GM21515 (cell line): ENCODE results near the gene SPOCD1.
A peak's percentile ranks its signal among the peaks of the same experiment; 100 is the strongest.

ENCODE experiments used
- ATAC-seq: cut with Tn5 transposase; IDR thresholded peaks from one replicate; pipeline ENCODE4 v1.9.1; 2021; ENCODE audit not compliant: unreplicated experiment

The SPOCD1 gene

DNA sequence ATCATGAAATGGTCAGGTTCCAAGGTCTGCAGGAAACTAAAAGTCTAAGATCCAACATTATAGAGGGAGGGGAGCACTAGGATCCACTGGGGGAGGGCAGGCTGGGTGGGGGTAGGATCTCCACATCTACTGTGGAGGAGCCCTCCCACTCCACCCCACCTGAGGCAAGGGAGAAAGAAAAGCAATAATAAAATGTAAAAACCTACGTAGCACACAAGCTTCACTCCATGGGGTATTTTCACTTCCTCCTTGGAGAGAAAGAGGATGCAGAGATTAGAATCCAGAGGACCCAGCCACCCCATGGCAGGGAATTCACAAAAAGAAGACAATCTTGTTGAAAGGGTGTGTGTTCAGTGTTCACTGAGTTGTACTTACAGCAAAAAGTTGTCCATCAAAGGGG lies 14.4 kb downstream of the SPOCD1 start:
- ATAC-seq = no peak

DNA sequence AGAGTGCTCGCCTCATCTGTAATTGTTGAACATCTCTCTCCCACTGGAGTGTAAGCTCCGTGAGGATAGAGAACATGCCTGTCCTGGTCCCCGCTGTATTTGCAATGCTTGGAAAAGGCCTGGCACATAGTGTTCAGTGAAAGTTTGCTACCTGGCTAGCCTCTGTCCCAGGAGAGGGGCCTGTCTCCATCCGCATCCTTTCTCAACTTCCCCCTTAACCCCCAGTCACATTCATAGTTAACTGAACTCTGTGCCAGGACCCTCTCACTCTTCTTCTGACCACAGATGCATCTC lies 15.2 kb downstream of the SPOCD1 start:
- ATAC-seq = no peak

DNA sequence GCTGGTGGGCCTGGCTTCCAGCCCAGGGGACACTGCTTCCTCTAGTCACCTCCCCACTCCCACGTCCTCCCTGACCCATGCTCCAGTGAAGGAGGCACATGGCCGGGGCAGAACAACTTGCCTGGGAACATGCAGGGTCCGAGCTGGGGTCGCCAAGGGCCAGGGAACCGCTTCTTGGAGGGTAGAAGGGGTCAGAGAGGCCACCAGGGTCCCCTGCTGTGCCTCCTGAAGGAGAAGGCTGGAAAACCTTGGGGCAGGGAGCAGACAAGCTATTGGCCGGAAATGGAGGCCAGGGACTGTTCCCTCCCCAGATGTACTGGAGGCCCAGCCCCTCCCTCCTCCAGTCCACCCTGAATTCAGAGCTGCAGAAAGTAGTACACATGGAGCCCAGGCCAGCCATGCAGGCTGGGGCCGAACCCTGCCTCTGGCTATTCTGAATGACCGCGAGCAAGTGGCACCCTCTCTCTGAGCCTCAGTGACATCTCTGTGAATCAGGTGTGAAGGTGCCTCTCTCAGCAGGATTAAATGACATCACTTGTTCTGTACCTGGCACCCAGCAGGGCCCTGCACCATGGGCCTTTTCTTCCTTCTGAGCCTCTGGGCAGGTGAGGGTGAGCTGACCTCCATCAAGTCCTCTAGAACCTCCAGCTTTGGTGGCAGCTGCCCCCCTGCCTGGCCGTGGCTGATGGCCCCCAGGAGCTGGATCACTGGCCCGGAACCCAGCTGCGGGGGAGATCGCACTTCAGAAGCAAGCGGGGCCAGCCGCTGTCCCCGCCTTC lies 15.7 kb downstream of the SPOCD1 start:
- ATAC-seq = no peak

DNA sequence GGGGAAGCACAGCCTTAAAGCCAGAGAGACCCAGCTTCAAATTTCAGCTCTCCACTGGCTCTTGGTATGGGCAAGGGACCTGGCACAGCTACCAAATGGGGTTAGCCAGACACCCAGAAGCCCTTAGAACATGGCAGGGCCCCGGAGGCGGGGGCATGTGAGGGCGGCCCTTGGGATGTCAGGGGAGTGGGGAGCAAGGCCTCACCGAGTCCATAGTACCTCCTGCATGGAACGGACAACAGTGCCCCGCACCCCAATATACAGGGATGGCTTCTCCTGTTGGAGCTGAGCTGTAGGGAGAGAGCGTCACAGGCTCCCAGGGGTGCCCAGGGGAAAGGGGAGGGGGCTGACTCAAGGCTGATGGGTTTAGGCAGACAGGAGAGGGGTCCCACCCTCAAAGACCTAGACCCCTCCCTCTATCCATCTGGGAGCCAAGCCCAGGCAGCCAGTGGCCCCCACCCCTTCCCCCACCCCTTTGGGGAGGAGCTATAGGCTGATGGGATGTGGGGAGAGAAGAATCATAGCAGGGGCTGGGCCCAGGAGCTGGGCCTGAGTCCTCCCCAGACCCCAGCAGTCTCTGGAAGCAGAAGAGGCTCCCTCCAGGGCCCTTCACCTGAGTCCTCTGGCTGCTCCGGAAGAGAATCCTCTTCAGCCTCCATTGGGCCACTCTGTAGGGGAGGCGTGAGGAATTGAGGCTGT lies 16.5 kb downstream of the SPOCD1 start:
- ATAC-seq = no peak

DNA sequence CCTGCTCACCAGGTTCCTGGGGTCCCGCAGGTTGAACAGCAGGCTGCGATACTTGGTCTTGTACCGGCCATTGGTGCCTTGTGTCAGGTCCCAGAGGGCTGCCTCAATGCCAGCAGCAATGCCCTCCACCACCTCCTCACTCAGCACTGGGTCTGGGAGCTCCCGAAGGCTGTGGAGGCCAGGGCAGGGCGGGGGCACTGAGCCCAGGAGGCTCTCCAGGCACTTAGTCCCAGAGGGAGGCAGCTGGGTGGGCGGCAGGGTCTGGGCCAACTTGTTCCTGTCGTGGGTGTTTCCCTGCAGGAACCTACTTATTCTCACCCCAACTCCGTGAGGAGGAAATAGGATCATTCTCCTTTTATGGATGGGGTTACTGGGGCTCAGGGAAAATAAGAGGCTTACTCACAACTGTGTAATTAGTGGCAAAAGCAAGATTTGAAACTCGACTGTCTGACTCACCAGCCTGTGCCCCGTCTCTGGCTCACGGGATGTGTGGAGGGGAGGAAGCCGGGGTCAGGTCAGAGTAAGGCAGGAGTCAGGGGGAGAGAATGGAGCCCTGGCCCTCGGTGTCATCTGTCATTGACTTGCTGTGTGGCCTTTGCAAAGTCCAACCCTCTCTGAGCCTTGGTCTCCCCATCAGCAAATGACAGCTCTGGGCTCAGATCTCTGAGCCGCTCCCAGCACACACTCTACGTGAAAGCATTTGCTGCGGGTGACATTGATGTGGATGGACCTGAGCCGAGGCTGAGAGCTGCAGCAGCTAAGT lies 17.2 kb downstream of the SPOCD1 start:
- ATAC-seq = no peak

DNA sequence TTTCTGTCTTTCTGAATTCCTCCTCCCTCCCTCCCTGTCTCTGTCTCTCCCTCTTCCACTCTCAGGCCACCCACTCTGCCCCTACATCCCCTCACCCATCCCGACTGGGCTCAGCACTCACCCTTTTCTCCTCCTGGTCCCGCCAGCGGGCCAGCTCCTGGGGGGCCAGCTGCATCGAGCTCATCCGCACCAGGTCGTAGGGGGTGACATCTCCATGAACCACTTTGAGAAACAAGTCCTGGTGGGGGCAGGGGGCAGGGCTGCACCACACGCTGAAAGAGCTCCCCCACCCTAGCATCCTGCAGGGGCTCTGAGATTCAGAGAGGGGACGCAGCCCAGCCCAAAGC lies 17.8 kb downstream of the SPOCD1 start:
- ATAC-seq = no peak

DNA sequence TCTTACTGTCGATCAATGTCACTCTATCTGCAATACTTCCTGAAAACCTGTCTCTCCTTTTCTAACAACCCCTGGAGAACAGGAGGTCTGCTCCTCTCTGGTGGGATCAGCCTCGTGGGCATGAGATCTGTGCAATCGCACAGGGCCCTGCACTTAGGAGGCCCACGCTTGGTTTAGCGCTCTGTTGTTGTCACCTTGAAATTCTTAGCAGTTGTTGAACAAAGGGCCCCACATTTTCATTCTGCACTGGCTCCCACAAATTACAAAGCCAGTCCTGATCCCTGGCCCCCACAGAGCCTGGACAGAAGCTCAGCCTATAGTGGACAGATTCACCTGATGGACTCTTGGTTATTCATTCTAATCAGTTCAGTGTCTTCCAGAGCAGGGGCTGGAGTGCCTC lies 18.6 kb downstream of the SPOCD1 start:
- no peak for ATAC-seq

DNA sequence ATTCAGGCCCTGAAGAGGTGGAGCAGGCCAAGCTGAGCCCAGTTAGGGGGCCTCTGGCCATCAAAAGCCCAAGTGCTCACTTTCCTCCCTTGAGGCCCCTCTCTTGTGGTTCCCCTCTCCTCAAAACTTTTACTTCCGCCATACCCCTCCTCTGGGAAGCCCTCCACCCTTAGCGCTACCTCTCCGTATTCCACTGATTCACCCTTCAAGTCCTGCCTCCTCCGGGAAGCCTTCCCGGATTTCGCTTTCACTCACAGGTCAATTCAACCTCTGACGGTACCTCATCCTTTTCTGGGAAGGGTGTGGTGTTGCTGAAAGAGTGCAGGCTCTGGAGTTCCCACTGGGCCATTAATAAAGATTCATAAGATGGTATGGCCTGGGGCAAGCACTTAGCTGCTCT lies 19.1 kb downstream of the SPOCD1 start:
- no peak for ATAC-seq

DNA sequence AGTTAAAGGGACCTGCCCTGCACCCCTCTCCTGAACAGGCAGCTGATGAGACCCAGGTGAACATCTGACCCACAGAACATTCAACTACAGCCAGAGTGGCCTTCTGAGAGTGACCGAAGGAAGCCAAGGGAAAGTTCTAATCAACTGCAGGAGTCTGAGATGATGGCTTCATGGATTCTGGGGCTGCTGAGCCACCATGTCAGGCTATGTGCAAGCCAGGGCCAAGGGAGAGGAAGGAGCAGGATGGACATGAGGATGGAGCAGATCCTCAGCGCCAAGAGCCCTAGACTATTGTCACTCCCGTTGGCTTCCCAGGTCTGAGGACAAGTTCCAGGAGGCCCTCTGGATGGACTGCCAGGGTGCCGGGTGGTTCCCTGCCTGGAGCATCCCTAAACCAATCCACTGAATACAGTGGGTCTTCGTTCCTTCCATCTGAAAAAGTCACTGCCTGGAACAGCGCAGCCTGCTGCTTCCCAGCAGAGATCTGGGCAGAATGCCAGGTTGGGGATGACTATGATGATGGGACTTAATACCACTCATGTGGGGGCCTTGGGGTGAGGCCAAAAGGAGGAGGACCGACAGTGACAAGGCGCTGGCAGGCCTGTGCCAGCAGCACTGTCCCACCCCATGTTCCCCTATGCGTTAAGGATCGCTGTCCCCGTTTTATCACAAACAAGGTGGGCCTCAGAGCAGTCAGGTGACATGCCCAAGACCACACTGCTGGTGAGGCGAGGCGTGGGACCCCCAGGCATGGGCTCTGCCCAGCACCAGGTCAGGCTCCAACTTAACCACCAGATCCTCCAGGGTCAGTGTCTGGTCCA lies 19.8 kb downstream of the SPOCD1 start:
- no peak for ATAC-seq

DNA sequence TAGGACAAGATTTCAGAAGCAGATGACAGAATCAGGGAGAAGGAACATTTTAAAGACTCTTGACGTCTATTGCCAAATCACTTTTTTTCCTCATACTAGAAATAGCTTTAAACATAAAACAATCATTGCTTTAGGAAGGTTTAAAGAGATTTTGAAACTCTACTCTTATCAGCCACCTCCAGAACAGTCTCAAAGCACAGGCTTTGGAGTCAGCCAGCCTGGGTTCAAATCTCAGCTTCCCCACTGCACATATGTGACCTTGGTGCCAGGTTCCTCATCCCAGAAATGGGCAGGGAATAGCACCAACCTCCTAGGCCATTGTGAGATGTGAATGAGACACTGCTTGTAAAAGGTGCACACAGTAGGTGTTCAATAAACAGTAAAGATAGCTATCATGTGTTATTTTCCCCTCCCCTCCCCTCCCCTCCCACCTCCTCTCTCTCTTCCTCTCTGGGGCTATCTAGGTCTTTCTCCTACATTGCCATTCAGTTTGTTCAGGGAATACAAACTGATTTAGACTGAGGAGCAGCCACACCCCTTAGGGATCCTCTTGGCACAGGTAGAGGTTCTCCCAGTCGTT lies 20.6 kb downstream of the SPOCD1 start:
- no peak for ATAC-seq

DNA sequence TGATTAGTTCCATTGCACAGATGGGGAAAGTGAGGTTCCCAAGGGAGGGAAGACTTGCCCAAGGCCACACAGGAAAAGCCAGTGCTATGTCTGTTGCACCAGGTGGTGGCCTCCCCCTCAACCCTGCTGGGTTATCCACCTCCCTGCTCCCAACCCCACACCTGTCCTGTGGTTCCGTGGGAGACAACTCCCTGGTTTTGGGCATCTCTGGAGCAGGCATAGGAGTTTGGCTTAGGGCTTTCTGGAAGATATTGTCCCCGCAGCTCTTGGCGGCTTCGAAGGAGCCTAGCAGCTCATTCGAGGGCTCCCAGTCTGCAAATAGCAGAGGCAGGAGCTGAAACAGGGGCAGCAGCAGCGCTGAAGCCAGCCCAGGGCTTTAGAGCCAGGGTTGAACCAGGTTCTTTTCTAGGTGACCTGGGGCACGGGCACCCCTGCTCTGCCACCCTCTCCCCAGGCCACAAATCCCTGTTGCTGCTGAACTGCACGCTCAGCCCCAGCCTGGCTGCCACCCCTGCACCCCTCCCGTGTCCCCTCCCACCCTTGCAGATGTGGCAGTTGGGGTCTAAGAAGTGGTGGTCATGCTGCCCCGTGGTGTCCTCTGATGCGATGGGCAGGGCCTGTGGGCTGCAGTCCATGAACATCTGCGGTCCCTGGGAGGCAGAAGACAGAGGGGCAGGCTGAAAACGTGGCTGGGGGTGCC lies 22.1 kb downstream of the SPOCD1 start:
- ATAC-seq = no peak

DNA sequence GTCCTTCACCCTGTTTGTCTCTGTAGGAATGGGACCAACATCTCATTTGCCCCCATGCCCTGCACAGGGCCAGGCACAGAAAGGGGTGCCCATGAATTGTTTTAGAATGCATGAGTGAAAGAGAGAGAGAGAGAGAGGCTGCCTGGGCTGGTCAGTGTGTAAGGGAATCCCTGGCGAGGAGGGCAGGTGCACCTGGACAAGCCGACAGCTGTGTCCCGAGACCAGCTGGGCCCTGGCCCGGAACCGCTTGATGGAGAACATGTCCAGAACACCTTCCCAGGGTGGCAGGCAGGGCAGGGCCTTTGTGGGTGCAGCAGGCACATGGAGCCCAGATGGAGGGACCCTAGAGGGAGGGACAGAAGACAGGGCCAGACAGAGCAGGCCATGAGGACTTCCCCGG lies 22.7 kb downstream of the SPOCD1 start:
- no peak for ATAC-seq

DNA sequence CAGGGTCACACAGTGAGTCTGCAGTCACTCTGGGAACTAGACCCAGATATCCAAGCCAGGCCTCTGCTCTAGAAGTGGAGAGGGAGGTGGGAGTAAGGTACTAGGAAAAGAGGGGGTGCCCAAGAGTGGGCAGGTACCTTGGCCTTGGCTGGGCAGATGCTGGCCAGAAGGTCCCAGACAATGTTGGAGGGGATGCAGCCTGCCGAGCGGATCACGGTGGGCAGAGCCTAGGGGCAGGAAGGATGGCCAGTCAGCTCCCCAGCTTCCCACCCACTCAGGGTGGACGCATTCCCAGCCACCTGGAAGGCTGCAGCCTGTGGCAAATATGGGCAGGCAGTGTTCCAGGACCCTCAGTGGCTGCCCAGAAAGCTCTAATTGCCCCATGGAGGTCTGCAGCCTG lies 23.3 kb downstream of the SPOCD1 start:
- no peak for ATAC-seq

DNA sequence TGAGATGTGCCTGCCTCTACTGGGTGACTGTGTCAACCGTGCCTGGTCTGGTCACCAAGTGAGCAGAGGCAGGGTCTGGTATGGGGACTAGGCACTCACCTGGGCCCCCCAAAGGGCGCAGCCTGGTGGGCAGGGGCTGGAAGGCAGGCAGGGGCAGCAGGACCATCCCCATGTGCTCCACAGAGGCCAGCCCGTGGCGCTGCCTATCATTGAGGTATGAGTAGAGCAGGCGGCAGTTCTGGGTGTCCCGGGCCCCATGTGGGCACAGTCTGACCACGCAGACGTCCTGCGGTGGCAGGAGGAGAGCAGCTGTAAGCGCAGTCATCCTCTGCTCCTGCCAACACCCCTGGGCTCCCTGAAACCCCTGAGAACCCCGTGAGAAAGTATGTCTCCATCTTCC lies 23.7 kb downstream of the SPOCD1 start:
- no peak for ATAC-seq

DNA sequence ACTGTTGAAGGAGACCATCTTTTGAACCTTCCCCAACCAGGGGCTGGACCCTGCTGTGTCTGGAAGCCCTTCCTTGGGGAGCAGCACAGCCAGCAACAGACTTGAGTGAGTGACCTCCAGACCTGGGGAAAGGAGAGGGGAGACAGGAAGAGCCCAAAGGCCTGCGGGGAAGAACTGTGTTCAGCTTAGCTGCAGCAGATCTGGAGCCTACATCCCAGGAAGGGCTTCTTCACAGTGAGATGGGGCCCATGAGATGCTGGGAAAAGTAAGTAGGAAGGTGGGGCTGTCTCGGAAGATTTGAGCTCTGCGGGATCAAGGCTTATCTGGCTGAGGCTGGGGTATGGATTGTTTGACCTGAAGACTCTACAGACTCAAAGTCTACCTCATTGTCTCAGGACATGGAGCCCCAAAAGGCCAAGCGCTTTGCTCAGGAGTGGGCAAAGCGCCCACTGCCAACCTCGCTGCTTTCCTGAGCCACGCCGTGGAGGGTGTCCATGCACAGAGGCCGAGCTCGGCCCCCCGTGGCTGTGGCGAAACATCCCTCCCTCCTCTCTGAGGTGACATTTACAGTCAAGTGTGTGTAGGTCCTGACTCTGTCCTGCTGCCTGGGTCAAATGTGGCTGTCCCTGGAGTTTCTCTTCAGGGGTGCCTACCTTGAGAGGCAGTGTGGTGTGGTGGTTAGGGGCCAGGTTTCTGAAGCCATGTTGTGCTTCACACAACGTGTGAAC lies 24.5 kb downstream of the SPOCD1 start:
- no peak for ATAC-seq

DNA sequence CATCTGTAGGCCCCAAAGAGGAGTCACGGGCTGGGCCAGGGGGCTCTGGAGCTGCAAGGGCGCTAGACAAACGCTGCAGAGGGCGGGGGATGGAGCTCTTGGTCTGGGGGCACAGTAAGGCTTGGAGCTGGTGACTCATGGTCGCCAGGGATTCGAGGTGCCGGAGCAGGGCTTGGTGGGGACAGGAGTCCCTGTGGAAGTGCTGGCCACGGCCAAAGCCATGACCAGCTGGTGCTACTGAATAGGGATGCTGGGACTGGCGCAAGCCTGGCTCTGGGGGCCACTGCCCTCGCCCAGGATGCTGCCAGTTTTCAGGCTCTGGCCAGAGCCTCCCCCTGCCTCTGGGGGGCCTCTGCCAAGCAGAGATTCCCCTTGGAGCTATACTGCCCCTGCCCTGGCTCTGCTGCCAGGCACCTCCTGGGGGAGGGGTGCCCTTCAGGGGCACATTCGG lies 25.2 kb downstream of the SPOCD1 start:
- ATAC-seq = no peak

DNA sequence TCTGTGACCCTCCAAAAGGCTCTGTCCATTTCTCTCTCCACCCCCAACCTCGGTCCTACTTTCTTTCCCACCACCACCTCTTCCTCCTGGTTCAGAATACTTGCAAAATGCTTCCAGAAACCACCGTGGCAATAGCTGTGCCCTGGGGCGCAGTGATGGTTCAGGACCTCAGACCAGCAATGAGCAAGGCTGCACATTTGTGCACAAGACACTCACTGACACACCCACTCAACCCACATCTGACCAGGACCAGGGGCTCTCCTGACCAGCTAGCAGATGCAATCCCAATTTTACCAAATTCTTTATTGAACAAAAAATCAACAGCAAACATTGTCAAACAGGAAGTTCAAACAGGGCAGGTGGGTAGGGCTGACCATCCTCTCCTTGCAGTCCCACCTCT lies 25.7 kb downstream of the SPOCD1 start:
- no peak for ATAC-seq

DNA sequence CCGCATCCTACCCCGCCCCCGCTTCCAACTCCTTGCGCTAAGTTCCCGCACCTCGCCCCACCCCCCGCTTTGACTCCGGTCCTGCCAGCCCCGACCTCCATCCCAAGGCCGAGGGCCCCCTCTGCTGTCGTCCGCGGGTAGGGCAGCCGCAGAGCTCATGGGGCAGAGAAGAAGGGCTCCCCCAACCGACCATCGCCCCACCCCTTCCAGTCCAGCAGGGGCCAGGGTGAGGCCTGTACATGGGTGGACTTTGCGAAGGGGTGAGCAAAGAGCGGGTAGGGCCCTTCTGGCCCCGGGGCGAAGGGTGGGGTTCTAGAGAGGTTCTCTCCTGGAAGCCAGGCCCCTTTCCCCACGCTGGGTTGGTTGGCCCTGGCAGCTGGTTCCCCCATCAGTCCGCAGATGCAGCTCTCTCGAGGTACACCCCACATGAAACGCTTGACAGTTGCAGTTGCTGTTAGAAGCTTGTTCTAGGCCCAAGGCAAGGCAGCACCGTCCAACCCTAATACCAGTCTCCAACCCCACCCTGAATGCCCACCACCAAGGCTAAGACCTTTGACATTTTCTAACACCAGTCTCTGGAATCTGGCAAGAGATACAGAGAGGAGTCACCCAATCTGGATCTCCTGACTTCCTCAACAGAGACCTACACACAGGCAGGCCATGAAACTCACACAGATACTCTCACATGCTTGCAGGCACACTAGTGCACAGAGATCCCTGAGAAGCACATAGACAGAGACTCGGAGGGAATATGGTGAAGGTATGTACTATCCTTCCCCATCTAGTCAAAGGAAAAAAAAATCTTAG lies 26.4 kb downstream of the SPOCD1 start:
- ATAC-seq = peak; percentile 55

DNA sequence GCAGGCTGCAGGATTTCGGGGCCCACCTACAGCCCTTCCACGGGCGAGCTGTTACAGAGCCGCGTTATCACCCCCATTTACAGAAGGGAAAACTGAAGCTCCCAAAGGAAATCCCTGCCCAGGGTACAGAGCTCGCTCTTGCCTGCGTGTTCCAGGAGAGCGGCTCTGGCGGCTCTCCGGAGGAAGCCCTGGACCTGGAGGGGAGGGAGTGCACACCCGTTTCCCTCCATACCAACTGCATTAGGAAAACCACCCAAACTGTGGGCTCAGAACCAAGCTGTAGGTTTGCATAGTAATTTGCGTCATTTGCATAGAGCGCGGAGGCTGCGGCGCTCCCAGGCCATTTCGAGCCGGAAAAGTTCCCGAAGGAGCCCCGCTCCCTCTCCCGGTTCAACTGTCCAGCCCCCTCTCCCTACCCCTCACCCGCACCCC lies 27.0 kb downstream of the SPOCD1 start:
- peak; percentile 22 for ATAC-seq
